ENCODE measurements around the gene ZMYM4.
"Not testable (repeated sequence)": the region's sequence is repeated elsewhere in the genome, so short reads cannot be mapped to it uniquely, and the experiment has no call there.

Gene ZMYM4

GRCh38 chr1:35367914-35368313, 99.4 kb downstream of the ZMYM4 start:
- no peak for TF ChIP-seq CTCF (IDR thresholded peaks at IDR 0.05; ENCODE audit: extremely low read depth, insufficient read depth, missing control alignments)
- in situ Hi-C loops (cut with MboI; ENCODE audit: low pct_unique_long_range_greater_than_20kb, low sequenced_read_pairs, unreplicated experiment): no loop called here
- no peak for DNase-seq (ENCODE audit: low spot score)

GRCh38 chr1:35369922-35370671, 101.6 kb downstream of the ZMYM4 start:
- in situ Hi-C loops (cut with MboI; ENCODE audit: low pct_unique_long_range_greater_than_20kb, low sequenced_read_pairs, unreplicated experiment): no loop called here
- DNase-seq (ENCODE audit: low spot score): peak; percentile 17
- TF ChIP-seq CTCF (IDR thresholded peaks at IDR 0.05; ENCODE audit: extremely low read depth, insufficient read depth, missing control alignments): no peak

GRCh38 chr1:35371506-35371905, 103.0 kb downstream of the ZMYM4 start:
- TF ChIP-seq CTCF (IDR thresholded peaks at IDR 0.05; ENCODE audit: extremely low read depth, insufficient read depth, missing control alignments): no peak
- no peak for DNase-seq (ENCODE audit: low spot score)
- in situ Hi-C loops (cut with MboI; ENCODE audit: low pct_unique_long_range_greater_than_20kb, low sequenced_read_pairs, unreplicated experiment): no loop called here

GRCh38 chr1:35377555-35377954, 109.0 kb downstream of the ZMYM4 start:
- TF ChIP-seq CTCF (IDR thresholded peaks at IDR 0.05; ENCODE audit: extremely low read depth, insufficient read depth, missing control alignments): no peak
- in situ Hi-C loops (cut with MboI; ENCODE audit: low pct_unique_long_range_greater_than_20kb, low sequenced_read_pairs, unreplicated experiment): no loop called here
- no peak for DNase-seq (ENCODE audit: low spot score)

- no peak for DNase-seq (ENCODE audit: low spot score)
- no peak for TF ChIP-seq CTCF (IDR thresholded peaks at IDR 0.05; ENCODE audit: extremely low read depth, insufficient read depth, missing control alignments)
- in situ Hi-C loops (cut with MboI; ENCODE audit: low pct_unique_long_range_greater_than_20kb, low sequenced_read_pairs, unreplicated experiment): no loop called here
These were observed 111.0 kb downstream of the ZMYM4 start for GRCh38 chr1:35379317-35380000.

GRCh38 chr1:35380111-35380510, 111.6 kb downstream of the ZMYM4 start:
- in situ Hi-C loops (cut with MboI; ENCODE audit: low pct_unique_long_range_greater_than_20kb, low sequenced_read_pairs, unreplicated experiment); DNase-seq (ENCODE audit: low spot score): not testable (repeated sequence)

GRCh38 chr1:35382107-35382506, 113.6 kb downstream of the ZMYM4 start:
- TF ChIP-seq CTCF (IDR thresholded peaks at IDR 0.05; ENCODE audit: extremely low read depth, insufficient read depth, missing control alignments): no peak
- no peak for DNase-seq (ENCODE audit: low spot score)
- in situ Hi-C loops (cut with MboI; ENCODE audit: low pct_unique_long_range_greater_than_20kb, low sequenced_read_pairs, unreplicated experiment): no loop called here

Data from GM13977 (cell line).